IPS-18c (cell line): Measurements from ENCODE around the gene BEGAIN.

Experiments used
- H3K4me3 ChIP-seq: 2 replicates; pipeline ENCODE4 v1.7.0; 2013; ENCODE audit warnings: low read depth, mild to moderate bottlenecking, low read length, moderate library complexity; ENCODE audit not compliant: insufficient read depth
- H3K9me3 ChIP-seq: one replicate; pipeline ENCODE4 v1.6.1; 2013; ENCODE audit warnings: mild to moderate bottlenecking, low read length, moderate library complexity; ENCODE audit not compliant: control insufficient read depth, insufficient read depth

BEGAIN gene

DNA sequence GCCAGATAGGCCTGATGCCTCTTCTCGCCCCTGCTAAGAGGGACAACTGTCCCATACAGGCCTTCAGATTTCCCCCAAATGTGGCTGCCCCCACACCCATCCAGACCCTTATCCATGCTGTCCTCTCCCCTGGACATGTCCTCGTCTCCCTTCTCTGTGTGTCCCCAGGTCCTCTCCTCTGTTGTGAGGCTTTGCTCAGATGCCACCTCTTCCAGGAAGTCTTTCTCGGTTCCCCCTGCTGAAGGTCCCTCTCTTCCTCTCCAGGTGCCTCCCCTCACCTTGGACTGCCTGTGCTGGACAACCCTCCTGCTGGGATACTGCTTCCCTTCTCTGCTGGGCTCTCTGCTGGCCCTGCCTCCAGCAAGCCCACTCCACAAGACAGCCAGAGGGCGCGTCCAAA lies 33.7 kb downstream of the BEGAIN start:
- H3K9me3 ChIP-seq, result no peaks in the 10 kb centered on the region
- no peak overlapping the region for H3K4me3 ChIP-seq

- no peak overlapping the region for H3K4me3 ChIP-seq
Measured at GRCh38 chr14:100552524-100553125, 34.6 kb downstream of the BEGAIN start.

DNA sequence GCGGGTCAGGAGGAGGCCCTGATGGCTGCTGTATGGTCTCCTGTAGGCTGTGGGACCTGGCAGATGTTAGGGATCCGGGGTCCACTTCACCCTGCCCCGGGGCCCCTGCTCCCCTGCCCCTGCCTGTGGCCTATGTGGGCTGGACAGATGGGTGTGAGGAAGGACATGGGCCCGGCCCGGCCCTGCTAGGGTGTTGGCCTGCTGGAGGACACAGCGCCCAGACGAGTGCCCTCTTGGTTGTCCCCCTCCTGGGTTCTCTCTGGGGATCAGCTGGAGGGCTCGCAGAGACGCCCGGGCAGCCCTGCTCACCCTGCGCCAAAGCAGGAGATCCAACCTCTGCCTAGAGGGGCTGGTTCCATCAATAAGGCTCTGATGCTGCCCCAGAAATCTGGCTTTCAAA lies 36.2 kb downstream of the BEGAIN start:
- H3K4me3 ChIP-seq, result no peak overlapping the region
- H3K9me3 ChIP-seq, result no peaks in the 10 kb centered on the region

More at GRCh38 chr14:100552524-100553125, 34.6 kb downstream of the BEGAIN start:
- no peaks in the 10 kb centered on the region for H3K9me3 ChIP-seq

DNA sequence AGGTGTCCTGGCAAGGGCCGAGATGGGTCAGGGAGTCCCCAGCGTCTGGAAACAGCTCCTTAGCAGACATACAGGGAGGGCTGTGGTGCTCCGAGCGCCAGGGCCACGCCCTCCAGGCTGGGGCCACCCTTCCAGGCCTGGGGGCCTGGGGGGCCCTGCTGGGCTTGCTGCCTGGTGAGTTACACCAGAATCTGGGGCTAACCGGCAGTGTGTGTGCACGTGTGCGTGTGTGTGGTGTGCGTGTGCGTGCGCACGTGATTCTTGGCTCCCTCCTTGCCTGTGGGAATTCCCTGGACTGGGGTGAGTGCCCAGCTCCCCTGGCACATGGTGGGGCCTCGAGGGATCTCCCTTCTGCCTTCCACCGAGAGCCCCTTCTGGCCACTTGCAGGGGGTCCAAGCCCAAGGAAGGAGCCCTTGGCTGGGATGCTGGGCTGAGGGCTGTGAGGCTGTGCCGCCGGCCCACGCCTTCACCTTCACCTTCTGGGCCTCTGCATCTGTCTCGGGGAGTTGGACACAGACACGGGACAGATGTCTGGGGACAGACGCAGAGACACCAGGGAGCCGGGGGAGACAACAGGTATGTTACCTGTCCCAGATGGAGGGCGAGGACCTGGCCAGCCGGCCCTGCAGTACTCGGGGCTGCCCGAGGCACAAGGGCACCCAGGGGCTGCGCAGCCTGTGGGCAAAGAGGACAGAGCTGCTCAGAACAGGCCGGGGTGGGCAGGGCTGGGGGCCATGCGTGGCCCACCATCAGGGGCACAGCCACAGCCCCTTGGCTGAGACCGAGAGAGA lies 37.2 kb downstream of the BEGAIN start:
- H3K9me3 ChIP-seq, result no peaks in the 10 kb centered on the region
- H3K4me3 ChIP-seq, result no peak overlapping the region

DNA sequence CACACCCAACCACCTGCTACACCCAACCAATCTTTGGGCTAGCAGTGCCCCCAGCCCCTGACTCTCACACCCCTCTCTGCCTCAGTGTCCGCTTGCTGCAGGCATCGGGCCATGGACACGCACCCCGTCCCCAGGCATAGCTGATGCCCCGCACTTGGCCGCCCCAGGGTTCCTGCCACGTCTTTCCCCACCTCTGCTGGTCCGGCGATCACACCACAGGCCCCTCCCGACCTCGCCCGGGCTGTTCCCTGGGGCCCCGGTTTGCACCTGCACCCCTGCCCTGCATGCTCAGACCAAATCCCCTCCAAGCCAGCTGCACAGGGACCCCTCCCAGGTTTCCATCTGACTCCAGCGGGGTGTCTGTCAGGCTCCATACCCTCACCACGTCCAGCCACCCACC lies 38.3 kb downstream of the BEGAIN start:
- Histone ChIP-seq H3K9me3 (no peaks in the 10 kb centered on the region), H3K4me3 (no peak overlapping the region)

DNA sequence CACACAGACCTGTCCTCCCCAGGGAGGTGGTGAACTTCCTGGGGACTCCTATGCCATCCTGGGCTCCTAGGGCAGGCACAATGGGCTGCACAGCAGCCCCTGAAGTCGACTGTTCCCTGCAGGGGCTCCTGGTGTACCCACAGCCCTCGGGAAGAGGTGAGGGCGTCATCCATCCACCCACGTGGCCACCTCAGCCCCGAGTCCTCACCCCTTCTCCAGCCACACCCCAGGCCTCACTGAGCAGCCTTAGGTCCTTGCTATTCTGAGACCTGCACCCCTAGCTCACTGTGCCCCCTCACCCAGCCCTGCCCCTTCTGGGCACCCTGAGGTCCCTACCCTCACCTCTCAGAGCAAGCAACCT lies 38.9 kb downstream of the BEGAIN start:
- H3K4me3 ChIP-seq, result no peak overlapping the region
- no peaks in the 10 kb centered on the region for H3K9me3 ChIP-seq

DNA sequence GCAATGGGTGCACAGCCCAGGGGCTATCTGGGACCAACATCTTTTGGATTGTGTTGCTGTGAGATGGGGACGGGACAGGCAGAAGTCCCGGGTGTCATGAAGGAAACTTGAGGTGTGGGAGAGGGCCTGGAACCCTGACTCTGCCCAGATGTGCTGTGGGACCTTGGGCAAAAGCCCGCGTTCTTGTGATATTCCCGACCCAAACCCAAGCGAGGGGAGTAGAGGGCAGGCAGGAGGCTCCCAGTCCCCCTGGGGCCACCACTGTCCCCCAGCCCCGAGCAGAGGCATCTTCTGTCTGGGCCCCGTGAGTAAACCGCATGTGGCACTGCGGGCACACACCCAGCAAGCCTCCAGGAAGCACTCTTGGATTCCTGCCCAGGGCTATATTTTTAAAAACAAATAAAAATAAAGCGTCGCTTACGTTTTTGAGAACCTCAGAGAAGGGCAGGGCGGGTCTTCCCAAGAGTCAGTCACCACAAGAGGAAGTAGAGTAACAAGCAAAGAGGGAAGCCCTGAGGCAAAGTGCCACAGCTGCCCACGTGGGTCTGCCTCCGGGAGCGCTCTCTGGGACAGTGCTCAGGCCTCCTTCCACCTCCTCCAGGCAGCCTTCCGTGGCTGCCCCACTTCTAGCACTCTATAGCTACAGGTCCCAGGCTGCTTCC lies 39.5 kb downstream of the BEGAIN start:
- Histone ChIP-seq H3K4me3 (no peak overlapping the region), H3K9me3 (no peaks in the 10 kb centered on the region)

- no peak overlapping the region for H3K4me3 ChIP-seq
Measured at GRCh38 chr14:100546051-100546443, 41.2 kb downstream of the BEGAIN start.

DNA sequence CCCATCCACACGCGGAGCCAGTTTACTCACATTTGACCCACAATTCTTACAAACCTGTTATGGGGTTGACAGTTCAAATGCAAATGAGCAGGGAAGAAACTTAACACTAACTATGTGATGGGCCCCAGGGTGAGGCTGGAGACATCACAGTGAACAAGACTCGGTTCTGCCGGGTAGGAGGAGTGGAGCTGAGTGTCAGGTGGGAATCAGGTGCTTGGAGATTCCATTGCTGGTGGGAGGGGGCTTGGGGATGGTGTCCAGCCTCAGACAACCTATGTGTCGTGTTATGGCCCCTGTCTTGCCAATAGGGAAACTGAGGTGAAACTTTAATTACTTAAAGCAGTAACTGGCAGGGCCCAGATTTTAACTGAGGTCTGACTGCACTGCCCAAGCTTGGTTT lies 41.9 kb downstream of the BEGAIN start:
- no peak overlapping the region for H3K4me3 ChIP-seq
- H3K9me3 ChIP-seq, result no peaks in the 10 kb centered on the region

More at GRCh38 chr14:100546051-100546443, 41.2 kb downstream of the BEGAIN start:
- no peaks in the 10 kb centered on the region for H3K9me3 ChIP-seq

DNA sequence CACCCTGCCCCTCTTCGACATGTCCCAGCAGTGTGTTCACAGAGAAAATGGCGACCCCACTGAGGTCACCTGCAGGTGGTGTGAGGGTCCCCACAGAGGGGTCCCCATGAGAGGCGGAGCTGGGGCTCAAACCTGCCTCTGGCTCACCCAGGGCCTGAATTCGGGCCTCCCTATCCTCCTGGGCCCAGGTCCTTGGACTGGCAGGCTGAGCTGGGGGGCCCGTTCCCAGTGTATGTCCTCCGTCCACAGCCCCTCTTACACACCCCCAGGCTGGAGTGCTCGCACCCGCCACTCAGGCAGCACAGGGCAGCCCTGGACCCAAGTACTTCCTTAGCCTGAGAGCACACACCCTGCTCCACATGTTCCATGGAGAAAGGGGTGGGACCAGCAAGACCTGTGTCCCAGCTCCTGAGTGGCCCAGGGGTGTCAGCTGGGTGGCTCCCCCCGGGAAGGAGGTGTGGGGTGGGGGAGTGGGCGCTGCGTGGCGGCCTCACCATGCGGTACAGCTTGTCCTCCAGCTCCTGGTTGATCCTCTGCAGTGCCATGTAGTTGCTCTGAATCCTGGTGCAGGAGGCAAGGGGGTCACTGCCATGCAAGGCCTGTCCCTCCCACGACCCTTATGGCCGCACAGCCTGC lies 42.6 kb downstream of the BEGAIN start:
- H3K9me3 ChIP-seq, result no peaks in the 10 kb centered on the region
- H3K4me3 ChIP-seq, result no peak overlapping the region

- Histone ChIP-seq H3K9me3 (no peaks in the 10 kb centered on the region), H3K4me3 (no peak overlapping the region)
Measured at GRCh38 chr14:100543471-100544455, 43.5 kb downstream of the BEGAIN start.

DNA sequence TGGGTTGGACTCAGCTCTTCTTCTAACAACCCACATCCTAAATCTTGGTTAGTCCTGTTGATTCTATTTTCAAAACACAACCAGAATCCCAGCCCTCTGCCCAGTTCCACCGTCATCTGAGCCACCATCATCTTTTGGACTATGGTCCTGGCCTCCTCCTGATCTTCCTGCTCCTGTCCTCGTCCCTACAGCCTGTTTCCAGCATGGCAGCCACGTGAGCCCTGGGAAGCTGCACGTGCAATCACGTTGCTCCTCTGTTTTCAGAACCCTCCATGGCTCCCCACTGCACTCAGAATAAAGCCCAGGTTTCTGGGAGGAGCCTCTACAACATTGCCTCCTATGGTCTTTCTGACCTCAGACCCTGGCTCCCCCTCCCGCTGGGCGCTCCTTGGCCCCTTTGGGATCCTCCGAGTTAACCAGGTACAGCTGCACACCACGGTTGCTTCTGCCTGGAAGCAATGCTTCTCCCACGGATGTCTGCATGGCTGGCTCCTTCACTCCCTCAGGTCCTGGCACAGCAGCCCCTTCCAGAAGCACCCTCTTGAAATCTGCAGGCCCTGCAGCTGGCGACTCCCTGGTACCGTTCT lies 44.5 kb downstream of the BEGAIN start:
- Histone ChIP-seq H3K9me3 (no peaks in the 10 kb centered on the region), H3K4me3 (no peak overlapping the region)

DNA sequence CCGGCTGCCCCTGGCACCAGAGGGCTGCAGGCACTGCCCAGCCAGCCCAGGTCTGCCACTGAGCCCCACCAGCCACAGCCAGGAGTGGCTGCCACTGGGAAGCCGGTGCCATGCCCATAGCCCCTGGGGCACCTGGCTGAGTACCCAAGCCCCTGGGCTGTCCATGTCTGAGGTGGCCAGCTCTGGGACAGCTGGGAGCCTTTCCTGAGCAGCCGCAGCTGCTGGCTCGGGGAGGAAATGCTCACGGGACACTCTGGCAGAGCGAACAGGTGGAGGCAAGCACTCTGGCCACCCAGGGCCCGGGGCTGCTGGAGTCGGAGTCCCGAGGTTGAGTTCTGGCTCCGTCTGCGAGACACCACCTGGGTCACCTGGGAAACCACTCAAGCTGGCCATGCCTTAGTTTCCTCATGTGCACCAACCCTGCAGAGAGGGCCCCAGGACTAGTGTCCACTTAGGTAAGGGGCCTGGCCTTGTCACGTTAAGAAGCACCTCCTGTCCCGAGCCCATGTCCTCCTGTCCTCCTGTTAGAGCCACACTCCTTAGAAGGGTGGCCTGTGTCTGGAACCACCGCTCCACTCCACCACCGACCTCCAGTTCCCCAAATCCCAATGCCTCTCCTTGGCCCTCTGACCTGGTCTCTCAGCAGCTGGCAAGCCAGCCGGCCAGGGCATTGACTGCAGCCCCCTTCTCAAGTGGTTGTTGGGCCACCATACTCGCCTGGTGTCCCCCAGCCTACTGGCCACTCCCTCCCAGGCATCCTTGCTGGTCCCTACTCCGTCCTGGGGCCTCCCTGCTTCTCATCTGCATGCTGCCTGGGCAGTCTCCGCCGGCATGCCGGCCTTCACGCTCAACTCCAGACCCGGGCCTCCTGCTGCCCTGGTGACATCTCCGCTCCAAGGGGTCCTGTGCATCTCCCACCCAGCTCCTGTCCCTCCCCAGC lies 45.3 kb downstream of the BEGAIN start:
- Histone ChIP-seq H3K4me3 (no peak overlapping the region), H3K9me3 (no peaks in the 10 kb centered on the region)

DNA sequence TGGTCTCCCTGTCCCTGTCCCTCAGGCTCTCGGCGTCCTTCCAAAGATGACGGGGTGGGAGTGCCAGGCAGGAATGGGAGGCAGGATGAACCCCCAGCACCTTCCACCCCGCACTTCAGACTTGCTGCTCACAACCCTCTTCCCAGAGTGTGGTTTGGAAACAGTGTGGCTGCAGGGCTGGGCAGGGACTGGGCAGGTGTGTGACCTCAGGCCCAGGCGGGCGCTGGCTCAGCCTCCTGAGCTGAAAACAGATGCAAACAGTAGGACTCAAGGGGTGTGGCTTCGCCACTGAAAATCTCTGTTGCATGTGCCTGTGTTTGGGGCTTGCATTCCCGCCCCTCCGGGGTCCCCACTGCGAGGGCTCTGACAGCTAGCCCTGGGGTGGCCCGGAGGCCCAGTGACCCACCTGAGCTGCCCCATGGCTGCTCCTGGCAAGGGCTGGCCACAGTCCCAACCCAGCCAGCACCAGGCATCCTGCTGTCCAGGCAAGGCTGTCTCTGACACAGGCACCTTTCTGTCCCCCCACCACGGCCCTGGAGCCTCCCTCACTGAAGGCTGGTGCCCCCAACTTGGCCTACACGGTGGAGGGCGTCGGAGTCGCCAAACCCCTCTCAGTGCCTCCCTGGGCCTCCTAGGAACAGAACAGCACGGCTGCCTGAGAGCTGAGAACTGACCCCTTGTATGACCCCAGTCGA lies 46.1 kb downstream of the BEGAIN start:
- Histone ChIP-seq H3K9me3 (no peaks in the 10 kb centered on the region), H3K4me3 (no peak overlapping the region)
